HepG2 (cell line): ENCODE data around the gene IQSEC1. TPM values are rescaled to one million over a fixed set of nuclear protein-coding genes. Genes with fewer than 3 reads are reported as not detected.

ENCODE experiments used
- AFF4 ChIP-seq: sonication (generic); formaldehyde crosslinking; IDR thresholded peaks from 2 replicates; pipeline ENCODE4 v1.4.0; 2020; ENCODE audit warnings: missing genetic modification reagents
- CAMTA2 ChIP-seq: sonication (generic); formaldehyde crosslinking; IDR thresholded peaks from 2 replicates; pipeline ENCODE4 v1.4.0; 2020; ENCODE audit warnings: mild to moderate bottlenecking, missing genetic modification reagents, borderline replicate concordance
- HNRNPK ChIP-seq: fragments of 200-400 bp; formaldehyde crosslinking; IDR thresholded peaks from 2 replicates; pipeline ENCODE4 v1.6.1; 2018; ENCODE audit warnings: low read length, low read depth, moderate library complexity, mild to moderate bottlenecking; ENCODE audit not compliant: poor library complexity, severe bottlenecking
- IKZF1 ChIP-seq: fragments of 450-650 bp; IDR thresholded peaks from 2 replicates; pipeline ENCODE4 v1.7.1; 2016
- KAT8 ChIP-seq: IDR thresholded peaks from 2 replicates; pipeline ENCODE4 v1.6.1; 2016; ENCODE audit warnings: missing genetic modification reagents, missing compliant biosample characterization
- LRRFIP1 ChIP-seq: sonication (generic); formaldehyde crosslinking; conservative IDR thresholded peaks from 2 replicates; pipeline ENCODE4 v1.4.0; 2020; ENCODE audit warnings: missing genetic modification reagents
- MTERF4 ChIP-seq: sonication (generic); formaldehyde crosslinking; IDR thresholded peaks from 2 replicates; pipeline ENCODE4 v1.8.0; 2023; ENCODE audit warnings: mild to moderate bottlenecking, missing genetic modification reagents
- NRL ChIP-seq: sonication (generic); formaldehyde crosslinking; IDR thresholded peaks from 2 replicates; pipeline ENCODE4 v1.5.0; 2020; ENCODE audit warnings: missing genetic modification reagents, mild to moderate bottlenecking, moderate library complexity, borderline replicate concordance
- SMAD1 ChIP-seq: sonication (generic); formaldehyde crosslinking; IDR thresholded peaks from 2 replicates; pipeline ENCODE4 v1.4.0; 2020; ENCODE audit warnings: missing genetic modification reagents, low read depth, mild to moderate bottlenecking, borderline replicate concordance
- ZEB1 ChIP-seq: IDR thresholded peaks from 2 replicates; pipeline ENCODE4 v1.6.1; 2012; ENCODE audit warnings: mild to moderate bottlenecking, low read depth, inconsistent platforms; ENCODE audit not compliant: insufficient replicate concordance
- ZNF160 ChIP-seq: sonication (generic); formaldehyde crosslinking; IDR thresholded peaks from 2 replicates; pipeline ENCODE4 v1.8.0; 2022; ENCODE audit warnings: mild to moderate bottlenecking, inconsistent platforms, missing genetic modification reagents
- ZNF326 ChIP-seq: sonication (generic); formaldehyde crosslinking; IDR thresholded peaks from 2 replicates; pipeline ENCODE4 v1.4.0; 2020; ENCODE audit warnings: missing genetic modification reagents, borderline replicate concordance
- ZNF619 ChIP-seq: sonication (generic); formaldehyde crosslinking; IDR thresholded peaks from 2 replicates; pipeline ENCODE4 v1.4.0; 2020; ENCODE audit warnings: mild to moderate bottlenecking, missing genetic modification reagents
- ZNF720 ChIP-seq: sonication (generic); formaldehyde crosslinking; IDR thresholded peaks from 2 replicates; pipeline ENCODE4 v1.4.0; 2020; ENCODE audit warnings: missing genetic modification reagents
- ZNF777 ChIP-seq: sonication (generic); formaldehyde crosslinking; IDR thresholded peaks from 2 replicates; pipeline ENCODE4 v1.4.0; 2020; ENCODE audit warnings: missing genetic modification reagents
- ZUFSP ChIP-seq: sonication (generic); formaldehyde crosslinking; IDR thresholded peaks from 2 replicates; pipeline ENCODE4 v1.9.0; 2021; ENCODE audit warnings: missing genetic modification reagents, mild to moderate bottlenecking, borderline replicate concordance
- polyA plus RNA-seq, 8 experiments: library from polyadenylated mRNA; depleted of rRNA in 3 of 8; stranded (reverse) in 7 of 8; unstranded in 1 of 8; fragments of >200 nt; fragmentation: Illumina TruSeq in 4 of 8; extraction: Trizol in 4 of 8; gene quantifications; 2 replicates each; pipeline versions ENCODE4 v1.2.1 to v1.2.3, GENCODE V29; 2011 to 2016; ENCODE audit warnings: low read depth in 4 of 8, missing spikeins in 1 of 8, mixed read lengths in 1 of 8; ENCODE audit not compliant: insufficient read depth in 1 of 8
- total RNA-seq, 5 experiments: library from RNA; depleted of rRNA; stranded (reverse); fragments of >200 nt; fragmentation: Illumina TruSeq; extraction: Trizol; gene quantifications; 2 replicates each; pipeline ENCODE4 v1.2.3, GENCODE V29; 2016; ENCODE audit warnings: low read depth in 1 of 5

IQSEC1 gene
- total and polyA plus RNA-seq, 2 of the 13 experiments (the other 11 are each of a cell fraction or from before 2014, with no cell fraction given): 17.4 to 20.2 TPM

GRCh38 chr3:13111873-13112520, 38.8 kb upstream of the IQSEC1 start (continued):
- TF ChIP-seq AFF4 (CRISPR knock-in tag) (no peak), ZNF160 (no peak), HNRNPK (no peak), CAMTA2 (CRISPR knock-in tag) (no peak), ZUFSP (CRISPR knock-in tag) (no peak), SMAD1 (CRISPR knock-in tag) (no peak), LRRFIP1 (no peak), ZNF720 (CRISPR knock-in tag) (no peak), ZEB1 (no peak), KAT8 (CRISPR knock-in tag) (peak; percentile 40; the same call in 1 of the 2 replicates), ZNF777 (CRISPR knock-in tag) (no peak), IKZF1 (no peak), ZNF619 (CRISPR knock-in tag) (no peak), MTERF4 (no peak), NRL (peak; percentile 69; the same call in 1 of the 2 replicates), ZNF326 (CRISPR knock-in tag) (no peak)
